IMR-90 (cell line): ENCODE results near the gene ADGRV1. TPM values are rescaled to one million over a fixed set of nuclear protein-coding genes. Genes with fewer than 3 reads are reported as not detected.

ENCODE experiments used
- ATAC-seq: fragments of 200-7000 bp; cut with Tn5 transposase; 2 replicates; pipeline ENCODE4 v1.9.1; 2020; ENCODE audit warnings: low read depth, mild to moderate bottlenecking, moderate library complexity
- BruUV-seq: library from RNA; stranded (reverse); fragments of 400-500 nt; replicated peaks from 2 replicates; lab custom pipeline; 2021; lab: Mats Ljungman, UMichigan
- CTCF ChIA-PET: fragments of 300-600 bp; formaldehyde crosslinking; extraction: SDS; loops from one replicate; lab custom pipeline; 2021; ENCODE audit warnings: antibody characterized with exemption; lab: Yijun Ruan, JAX
- POLR2A ChIA-PET: fragments of 300-600 bp; sonication (Branson Sonifier 250); formaldehyde crosslinking; loops from one replicate; lab custom pipeline; 2022; ENCODE audit warnings: antibody characterized with exemption; ENCODE audit not compliant: unreplicated experiment; lab: Charles Lee
- DNase-seq: peaks from one replicate; pipeline ENCODE4 v3.0.0; 2013
- H2AFZ ChIP-seq: replicated peaks from 2 replicates; pipeline ENCODE3; 2013; ENCODE audit warnings: low read length, mild to moderate bottlenecking; ENCODE audit not compliant: poor library complexity
- H2AK5ac ChIP-seq: 2 replicates; pipeline ENCODE4 v1.6.1; 2013; ENCODE audit warnings: low read depth, low read length, inconsistent platforms
- H2AK9ac ChIP-seq: replicated peaks from 2 replicates; pipeline ENCODE3; 2013; ENCODE audit warnings: mild to moderate bottlenecking, low read depth, low read length, moderate library complexity; ENCODE audit not compliant: poor library complexity
- H2BK120ac ChIP-seq: 2 replicates; pipeline ENCODE4 v1.6.1; 2013; ENCODE audit warnings: low read depth, low read length, inconsistent platforms
- H2BK15ac ChIP-seq: 3 replicates; pipeline ENCODE4 v1.6.1; 2013; ENCODE audit warnings: low read depth, low read length, inconsistent platforms
- H2BK20ac ChIP-seq: 2 replicates; pipeline ENCODE4 v1.6.1; 2013; ENCODE audit warnings: low read depth, mild to moderate bottlenecking, inconsistent platforms, low read length, moderate library complexity
- H2BK5ac ChIP-seq: 2 replicates; pipeline ENCODE4 v1.6.1; 2013; ENCODE audit warnings: mild to moderate bottlenecking, low read depth, low read length, inconsistent platforms; ENCODE audit not compliant: poor library complexity, severe bottlenecking
- H3K14ac ChIP-seq: replicated peaks from 2 replicates; pipeline ENCODE4 v1.6.1; 2013; ENCODE audit warnings: low read depth, low read length, inconsistent platforms
- H3K18ac ChIP-seq: 2 replicates; pipeline ENCODE4 v1.6.1; 2013; ENCODE audit warnings: low read depth, low read length, control low read depth
- H3K23ac ChIP-seq: 2 replicates; pipeline ENCODE4 v1.6.1; 2013; ENCODE audit warnings: low read depth, low read length, inconsistent platforms
- H3K27ac ChIP-seq: 2 replicates; pipeline ENCODE4 v1.5.1; 2013; ENCODE audit warnings: mild to moderate bottlenecking, control low read depth, low read length; ENCODE audit not compliant: insufficient read depth
- H3K27me3 ChIP-seq: 2 replicates; pipeline ENCODE4 v1.6.1; 2013; ENCODE audit warnings: low read length; ENCODE audit not compliant: control insufficient read depth, insufficient read depth
- H3K36me3 ChIP-seq: 2 replicates; pipeline ENCODE4 v1.6.1; 2013; ENCODE audit warnings: low read length, mixed read lengths; ENCODE audit not compliant: control insufficient read depth, insufficient read depth
- H3K4ac ChIP-seq: 2 replicates; pipeline ENCODE4 v1.6.1; 2013; ENCODE audit warnings: low read depth, low read length, inconsistent platforms
- H3K4me1 ChIP-seq: 2 replicates; pipeline ENCODE4 v1.6.1; 2013; ENCODE audit warnings: low read length, mixed read lengths; ENCODE audit not compliant: control insufficient read depth, insufficient read depth
- H3K4me2 ChIP-seq: 2 replicates; pipeline ENCODE4 v1.6.1; 2013; ENCODE audit warnings: low read depth, mild to moderate bottlenecking, control low read depth, low read length, moderate library complexity
- H3K4me3 ChIP-seq: 2 replicates; pipeline ENCODE4 v1.5.1; 2013; ENCODE audit warnings: low read depth, mild to moderate bottlenecking, control low read depth, low read length, moderate library complexity; ENCODE audit not compliant: insufficient read depth
- H3K56ac ChIP-seq: 2 replicates; pipeline ENCODE4 v1.6.1; 2013; ENCODE audit warnings: low read length, inconsistent platforms; ENCODE audit not compliant: insufficient read depth; ENCODE audit errors: extremely low read depth
- H3K79me1 ChIP-seq, 2 experiments: 2 replicates each; pipeline ENCODE4 v1.6.1; 2013; ENCODE audit warnings: low read length in 2 of 2, inconsistent platforms in 1 of 2, low read depth in 1 of 2
- H3K9ac ChIP-seq: 2 replicates; pipeline ENCODE4 v1.6.1; 2013; ENCODE audit warnings: low read depth, low read length, control low read depth
- H3K9me1 ChIP-seq: 2 replicates; pipeline ENCODE4 v1.6.1; 2013; ENCODE audit warnings: low read length, inconsistent platforms; ENCODE audit not compliant: insufficient read depth
- H3K9me3 ChIP-seq: 2 replicates; pipeline ENCODE4 v1.6.1; 2013; ENCODE audit warnings: low read length; ENCODE audit not compliant: control insufficient read depth, insufficient read depth
- H4K20me1 ChIP-seq: 2 replicates; pipeline ENCODE4 v1.6.1; 2013; ENCODE audit warnings: low read length, inconsistent platforms; ENCODE audit not compliant: insufficient read depth
- H4K5ac ChIP-seq: 2 replicates; pipeline ENCODE4 v1.6.1; 2013; ENCODE audit warnings: mild to moderate bottlenecking, low read depth, low read length, control low read depth
- H4K8ac ChIP-seq, 2 experiments: 2 replicates each; pipeline ENCODE4 v1.6.1; 2013; ENCODE audit warnings: low read depth in 2 of 2, low read length in 2 of 2, control low read depth in 1 of 2, inconsistent platforms in 1 of 2
- H4K91ac ChIP-seq: 2 replicates; pipeline ENCODE4 v1.6.1; 2013; ENCODE audit warnings: low read depth, low read length, inconsistent platforms; ENCODE audit not compliant: insufficient read depth
- BHLHE40 ChIP-seq: fragments of 150-350 bp; IDR thresholded peaks from 2 replicates; pipeline ENCODE4 v1.6.1; 2016; ENCODE audit warnings: mild to moderate bottlenecking, low read depth, low read length
- CEBPB ChIP-seq: IDR thresholded peaks from 2 replicates; pipeline ENCODE4 v1.6.1; 2012; ENCODE audit warnings: low read depth, low read length, improper control_type of control experiment
- CHD1 ChIP-seq: IDR thresholded peaks from 2 replicates; pipeline ENCODE4 v1.6.1; 2012; ENCODE audit warnings: low read depth, low read length, improper control_type of control experiment
- CTCF ChIP-seq: conservative IDR thresholded peaks from 2 replicates; pipeline ENCODE4 v1.5.1; 2012; ENCODE audit warnings: mild to moderate bottlenecking, low read depth, low read length, improper control_type of control experiment
- ELK1 ChIP-seq: fragments of 150-350 bp; IDR thresholded peaks from 2 replicates; pipeline ENCODE4 v1.6.1; 2016; ENCODE audit warnings: low read depth, mild to moderate bottlenecking, low read length, moderate library complexity, borderline replicate concordance
- FOS ChIP-seq: fragments of 150-350 bp; IDR thresholded peaks from 2 replicates; pipeline ENCODE4 v1.6.1; 2016; ENCODE audit warnings: low read depth, low read length
- MAFK ChIP-seq: IDR thresholded peaks from 2 replicates; pipeline ENCODE4 v1.6.1; 2012; ENCODE audit warnings: low read depth, low read length, improper control_type of control experiment
- MAZ ChIP-seq: IDR thresholded peaks from 2 replicates; pipeline ENCODE4 v1.6.1; 2012; ENCODE audit warnings: low read depth, mild to moderate bottlenecking, low read length, improper control_type of control experiment, moderate library complexity, borderline replicate concordance
- MXI1 ChIP-seq: IDR thresholded peaks from 2 replicates; pipeline ENCODE4 v1.6.1; 2012; ENCODE audit warnings: low read depth, mild to moderate bottlenecking, low read length, moderate library complexity, borderline replicate concordance
- NFE2L2 ChIP-seq: fragments of 150-350 bp; IDR thresholded peaks from 2 replicates; pipeline ENCODE4 v1.6.1; 2016; ENCODE audit warnings: low read depth, mild to moderate bottlenecking, low read length
- POLR2A ChIP-seq: IDR thresholded peaks from 2 replicates; pipeline ENCODE4 v1.6.1; 2012; ENCODE audit warnings: mild to moderate bottlenecking, low read depth, low read length
- RAD21 ChIP-seq: IDR thresholded peaks from 2 replicates; pipeline ENCODE4 v1.6.1; 2012; ENCODE audit warnings: low read length, improper control_type of control experiment
- RCOR1 ChIP-seq: IDR thresholded peaks from 2 replicates; pipeline ENCODE4 v1.6.1; 2012; ENCODE audit warnings: mild to moderate bottlenecking, low read length, improper control_type of control experiment; ENCODE audit not compliant: insufficient replicate concordance
- RFX5 ChIP-seq: IDR thresholded peaks from 2 replicates; pipeline ENCODE4 v1.8.0; 2012; ENCODE audit warnings: low read depth, mild to moderate bottlenecking, low read length, moderate library complexity
- SMC3 ChIP-seq: fragments of 150-350 bp; IDR thresholded peaks from 2 replicates; pipeline ENCODE4 v1.6.1; 2016; ENCODE audit warnings: low read depth, mild to moderate bottlenecking, antibody characterized with exemption, low read length, moderate library complexity
- USF2 ChIP-seq: fragments of 150-350 bp; IDR thresholded peaks from 2 replicates; pipeline ENCODE4 v1.6.1; 2017; ENCODE audit warnings: mild to moderate bottlenecking, antibody characterized with exemption, low read length, low read depth
- WGBS, 2 experiments: methylation state at CpG; one replicate each; pipeline versions ENCODE4 v1.1.5 to v1.1.7; 2013; ENCODE audit warnings: missing lambda C conversion rate in 2 of 2; ENCODE audit not compliant: insufficient read length in 1 of 2; ENCODE audit errors: extremely low coverage in 2 of 2; 5-methylcytosine and 5-hydroxymethylcytosine counted together
- dilution Hi-C: fragments of 300-500 bp; cut with HindIII; formaldehyde crosslinking; loops from one replicate; pipeline ENCODE4 v1.14.3; 2018; ENCODE audit warnings: low sequenced_read_pairs; ENCODE audit not compliant: unreplicated experiment
- in situ Hi-C: fragments of 300-500 bp; cut with MboI; formaldehyde crosslinking; loops from 3 replicates; pipeline ENCODE4 v1.14.3; 2019; ENCODE audit warnings: low sequenced_read_pairs, inconsistent platforms, mixed read lengths
- intact Hi-C: fragments of 100-400 bp; cut with micrococcal nuclease; formaldehyde crosslinking; loops from 2 replicates; pipeline ENCODE4 v1.10.0; 2022
- polyA plus RNA-seq, 3 experiments: library from polyadenylated mRNA; depleted of rRNA; stranded (reverse); fragments of >200 nt; gene quantifications; 2 replicates each; pipeline ENCODE4 v1.2.3, GENCODE V29; 2012; ENCODE audit warnings: low replicate concordance in 1 of 3
- total RNA-seq: library from RNA; depleted of rRNA; stranded (reverse); fragments of >200 nt; gene quantifications from 2 replicates; pipeline ENCODE4 v1.2.3, GENCODE V29; 2012

The ADGRV1 gene
- total and polyA plus RNA-seq, 2 of the 4 experiments (the other 2 are of a cell fraction): under 0.01 TPM; not detected in 1

- H4K20me1 ChIP-seq: no peaks in the 10 kb centered on the region
- TF ChIP-seq NFE2L2 (no peak), POLR2A (no peak), CHD1 (no peak), MXI1 (no peak), RAD21 (no peak), CTCF (no peak), RCOR1 (no peak), MAZ (no peak), CEBPB (no peak), BHLHE40 (no peak), USF2 (no peak), SMC3 (no peak), RFX5 (no peak), ELK1 (no peak), MAFK (no peak), FOS (no peak)
- ChIA-PET CTCF (no interaction called here), POLR2A (interaction anchor here (0.6 kb wide), 1 partner anchor 51 kb away, joined by 3 read pairs; no protein-coding TSS in a partner anchor)
- no peaks in the 10 kb centered on the region for H3K27me3 ChIP-seq
- no peaks in the 10 kb centered on the region for H3K4me1 ChIP-seq
- no peak overlapping the region for H2AK5ac ChIP-seq
- no TSS peak for BruUV-seq
- dilution Hi-C loops (no loop called here), intact Hi-C loops (no loop called here), in situ Hi-C loops (no loop called here)
- H3K18ac ChIP-seq: no peak overlapping the region
- no peaks in the 10 kb centered on the region for H3K9me1 ChIP-seq
- H2BK15ac ChIP-seq: no peak overlapping the region
- DNase-seq: no peak
- no CpG with 5 or more reads among the region's 4 CpGs for WGBS, 2 experiments
- no peak overlapping the region for H4K5ac ChIP-seq
- no peak overlapping the region for H3K4ac ChIP-seq
- no peak overlapping the region for H3K14ac ChIP-seq
- H4K91ac ChIP-seq: no peak overlapping the region
- no peak overlapping the region for H3K4me2 ChIP-seq
- H3K56ac ChIP-seq: no peak overlapping the region
- H3K23ac ChIP-seq: no peak overlapping the region
- H3K79me1 ChIP-seq: no peaks in the 10 kb centered on the region
- H4K8ac ChIP-seq: no peak overlapping the region
- H2BK5ac ChIP-seq: no peak overlapping the region
- no peak overlapping the region for H3K9ac ChIP-seq
- no peak overlapping the region for H2BK20ac ChIP-seq
- no peak overlapping the region for H3K4me3 ChIP-seq
- no peak for ATAC-seq
- no peak overlapping the region for H2AFZ ChIP-seq
- no peak overlapping the region for H2AK9ac ChIP-seq
- no peaks in the 10 kb centered on the region for H3K9me3 ChIP-seq
- H3K27ac ChIP-seq: no peak overlapping the region
- no peaks in the 10 kb centered on the region for H3K36me3 ChIP-seq
- H2BK120ac ChIP-seq: no peak overlapping the region
Observed at GRCh38 chr5:90915393-90915792, 356.8 kb downstream of the ADGRV1 start.
